Measurements from ENCODE around the gene TPMT.

Gene TPMT

DNA sequence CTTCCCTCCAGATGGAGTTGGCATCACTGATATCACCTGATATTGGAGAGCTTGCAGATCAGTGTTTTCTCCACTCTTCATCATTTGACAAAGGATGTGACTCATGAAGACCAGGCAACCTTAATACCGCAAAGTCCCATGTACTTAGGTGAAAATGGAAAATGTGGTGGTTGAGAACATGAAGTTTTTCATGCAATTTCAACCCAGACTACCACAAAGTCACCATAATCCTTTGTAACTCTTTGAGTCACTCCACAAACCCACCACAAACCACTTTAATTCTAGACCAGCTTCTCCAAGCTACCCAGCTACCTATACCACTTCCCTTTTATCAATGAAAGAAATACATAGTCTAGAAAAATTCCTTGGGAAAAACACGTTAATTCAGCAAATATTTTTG is 39.5 kb downstream of the TPMT start:
- no peak for DNase-seq (ENCODE audit: extremely low read depth, low read depth)

DNA sequence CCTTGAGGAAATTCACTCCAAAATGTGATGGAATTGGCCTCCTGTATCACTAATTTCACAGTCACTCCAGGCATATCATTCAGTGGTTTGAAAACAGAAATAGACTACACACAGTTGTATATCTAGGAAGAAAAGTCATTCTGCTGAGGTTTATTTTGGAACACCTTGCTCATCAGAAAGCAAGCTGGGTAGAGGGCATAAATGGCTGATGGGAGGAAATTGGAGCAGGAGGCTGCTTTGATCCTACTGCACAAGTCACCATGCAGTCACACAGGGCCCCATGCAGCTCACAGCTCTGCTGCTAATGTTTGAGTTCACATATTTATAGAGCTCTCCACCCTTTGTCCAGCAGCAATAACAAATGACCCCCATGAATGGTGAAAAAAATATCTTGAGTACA is 44.7 kb downstream of the TPMT start:
- DNase-seq (ENCODE audit: extremely low read depth, low read depth): no peak
- TF ChIP-seq, protein P1, sequence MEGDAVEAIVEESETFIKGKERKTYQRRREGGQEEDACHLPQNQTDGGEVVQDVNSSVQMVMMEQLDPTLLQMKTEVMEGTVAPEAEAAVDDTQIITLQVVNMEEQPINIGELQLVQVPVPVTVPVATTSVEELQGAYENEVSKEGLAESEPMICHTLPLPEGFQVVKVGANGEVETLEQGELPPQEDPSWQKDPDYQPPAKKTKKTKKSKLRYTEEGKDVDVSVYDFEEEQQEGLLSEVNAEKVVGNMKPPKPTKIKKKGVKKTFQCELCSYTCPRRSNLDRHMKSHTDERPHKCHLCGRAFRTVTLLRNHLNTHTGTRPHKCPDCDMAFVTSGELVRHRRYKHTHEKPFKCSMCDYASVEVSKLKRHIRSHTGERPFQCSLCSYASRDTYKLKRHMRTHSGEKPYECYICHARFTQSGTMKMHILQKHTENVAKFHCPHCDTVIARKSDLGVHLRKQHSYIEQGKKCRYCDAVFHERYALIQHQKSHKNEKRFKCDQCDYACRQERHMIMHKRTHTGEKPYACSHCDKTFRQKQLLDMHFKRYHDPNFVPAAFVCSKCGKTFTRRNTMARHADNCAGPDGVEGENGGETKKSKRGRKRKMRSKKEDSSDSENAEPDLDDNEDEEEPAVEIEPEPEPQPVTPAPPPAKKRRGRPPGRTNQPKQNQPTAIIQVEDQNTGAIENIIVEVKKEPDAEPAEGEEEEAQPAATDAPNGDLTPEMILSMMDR (IDR thresholded peaks at IDR 0.05; ENCODE audit: low read depth, low read length): no peak

More for the DNA sequence above, 39.5 kb downstream of the TPMT start:
- TF ChIP-seq, protein P1 (IDR thresholded peaks at IDR 0.05; ENCODE audit: low read depth, low read length): no peak

DNA sequence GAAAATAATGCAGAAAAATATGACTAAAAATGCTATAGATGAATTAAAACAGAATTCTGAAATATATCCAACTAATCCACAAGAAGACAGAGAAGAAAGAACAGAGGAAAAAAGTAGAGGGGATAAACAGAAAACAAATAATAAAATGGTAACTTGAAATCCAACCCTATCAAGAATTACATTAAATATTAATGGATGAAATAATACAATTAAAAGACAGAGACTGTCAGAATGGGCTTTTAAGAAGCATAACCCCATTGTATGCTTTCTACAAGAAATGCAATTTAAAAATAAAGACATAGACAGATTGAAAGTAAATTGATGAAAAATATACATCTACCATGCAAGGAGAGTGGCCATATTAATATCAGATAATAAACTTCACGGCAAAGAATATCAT is 47.8 kb downstream of the TPMT start:
- TF ChIP-seq, protein P1 (IDR thresholded peaks at IDR 0.05; ENCODE audit: low read depth, low read length): no peak
- no peak for DNase-seq (ENCODE audit: extremely low read depth, low read depth)

DNA sequence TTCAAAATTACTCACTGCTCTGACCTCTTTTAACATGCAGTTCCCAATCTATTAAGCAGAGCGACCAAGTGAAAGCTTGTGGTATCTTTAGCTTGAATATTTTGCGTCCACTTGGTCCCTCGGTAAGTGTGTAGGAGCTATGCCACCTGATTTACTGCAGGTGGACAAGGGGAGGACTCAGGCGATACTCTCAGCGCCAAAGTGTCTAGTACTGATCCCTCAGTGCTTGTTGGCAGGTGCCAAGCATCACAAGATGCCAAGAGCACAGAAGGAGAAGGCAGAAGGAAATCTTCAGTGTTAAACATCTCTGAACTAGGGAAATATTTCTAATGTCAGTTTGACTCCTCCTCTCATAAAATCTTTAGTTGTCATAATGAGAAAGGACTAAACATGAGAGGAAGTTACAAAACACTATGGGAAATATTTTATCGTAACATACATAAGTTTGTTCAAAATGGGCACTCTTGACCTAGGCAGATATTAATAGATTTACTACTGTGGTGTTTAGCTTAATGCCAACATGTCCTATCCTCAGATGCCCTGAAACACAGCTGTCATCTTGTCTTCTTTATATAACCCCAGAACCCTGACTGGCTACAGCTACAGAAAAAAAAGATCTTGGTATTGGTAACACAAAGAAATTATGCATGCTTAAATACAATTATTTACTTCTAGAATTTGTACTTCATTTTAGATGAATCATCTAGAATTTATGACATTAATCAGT is 51.9 kb downstream of the TPMT start:
- TF ChIP-seq, protein P1 (IDR thresholded peaks at IDR 0.05; ENCODE audit: low read depth, low read length): no peak
- no peak for DNase-seq (ENCODE audit: extremely low read depth, low read depth)

GRCh38 chr6:18101873-18102272 is 53.0 kb downstream of the TPMT start:
- TF ChIP-seq, protein P1 (IDR thresholded peaks at IDR 0.05; ENCODE audit: low read depth, low read length): no peak
- no peak for DNase-seq (ENCODE audit: extremely low read depth, low read depth)

- TF ChIP-seq, protein P1 (IDR thresholded peaks at IDR 0.05; ENCODE audit: low read depth, low read length): no peak
- no peak for DNase-seq (ENCODE audit: extremely low read depth, low read depth)
Observed at GRCh38 chr6:18101271-18101670, 53.6 kb downstream of the TPMT start.

DNA sequence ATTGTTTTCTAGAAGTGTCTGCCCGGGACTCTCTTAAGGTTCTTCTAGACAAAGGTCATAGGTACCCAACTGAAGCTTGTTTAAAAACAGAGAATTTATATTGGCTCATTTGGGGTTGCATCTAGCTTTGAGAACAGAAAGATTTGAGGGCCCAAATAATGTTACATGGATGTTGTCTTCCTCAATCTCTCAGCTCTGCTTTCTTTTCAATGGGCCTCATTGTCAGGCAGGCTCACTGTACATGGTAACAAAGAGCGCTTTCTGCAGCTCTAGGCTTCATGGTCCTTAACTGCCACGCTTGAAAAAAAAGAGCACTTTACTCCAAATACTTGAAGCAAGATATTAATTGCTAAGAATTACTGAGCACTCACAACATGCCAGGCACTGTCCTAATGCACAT is 54.6 kb downstream of the TPMT start:
- TF ChIP-seq, protein P1 (IDR thresholded peaks at IDR 0.05; ENCODE audit: low read depth, low read length): no peak
- no peak for DNase-seq (ENCODE audit: extremely low read depth, low read depth)
